ENCODE results near the gene DNAJC10. TPM values are rescaled to one million over a fixed set of nuclear protein-coding genes. Genes with fewer than 3 reads are reported as not detected.

Gene DNAJC10
- total and polyA plus RNA-seq, 10 of the 15 experiments (the other 5 are each of a cell fraction or from before 2014, with no cell fraction given): 9.1 to 67.9 (median 38.2) TPM

DNA sequence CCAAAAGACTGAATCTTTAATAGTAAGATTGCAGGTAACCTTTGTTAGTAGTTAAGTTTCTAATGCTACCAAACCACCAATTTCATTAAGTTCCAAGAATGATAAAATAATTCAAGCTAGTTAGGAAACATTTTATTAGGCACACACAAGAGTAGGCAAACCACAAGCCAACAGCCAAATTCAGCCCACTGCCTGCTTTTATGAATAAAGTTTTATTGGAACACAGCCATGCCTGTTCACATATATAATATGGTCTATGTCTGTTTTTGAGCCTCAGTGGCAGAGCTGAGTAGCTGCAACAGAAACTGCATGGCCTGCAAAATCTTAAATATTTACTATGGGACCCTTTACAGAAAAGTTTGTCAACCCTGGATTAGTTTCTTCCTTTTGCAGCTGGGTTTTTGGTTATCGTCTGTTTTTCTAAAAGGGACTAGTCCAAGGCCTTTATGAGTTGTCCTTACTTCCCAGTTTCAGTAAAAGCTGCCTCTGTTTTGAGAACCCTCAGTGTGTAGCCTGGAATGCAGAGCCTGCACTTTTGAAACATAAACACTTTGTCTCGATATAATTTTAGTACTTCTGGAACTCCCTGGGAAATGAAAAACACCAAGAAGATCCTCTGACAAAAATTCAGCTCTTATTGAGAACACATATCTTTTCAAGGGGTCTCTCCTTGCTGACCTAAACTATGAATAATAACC lies 111.3 kb downstream of the DNAJC10 start:
- in situ Hi-C loops (cut with MboI): no loop called here
- Histone ChIP-seq H3K4me2 (ENCODE audit: control insufficient read depth, insufficient read depth) (no peak overlapping the region), H3K9me3 (replicated peaks; ENCODE audit: control insufficient read depth, insufficient read depth, low read length) (no peaks in the 10 kb centered on the region), H3K79me2 (ENCODE audit: control insufficient read depth, insufficient read depth, low read length) (no peaks in the 10 kb centered on the region), H3K9ac (ENCODE audit: control insufficient read depth, insufficient read depth, low read length) (no peak overlapping the region), H2AFZ (ENCODE audit: control insufficient read depth, low read depth, low read length) (no peak overlapping the region), H3K4me3 (no peak overlapping the region), H3K36me3 (ENCODE audit: control insufficient read depth in 2 of 2, insufficient read depth in 2 of 2, low read length in 1 of 2) (no peaks in the 10 kb centered on the region), H4K20me1 (ENCODE audit: control insufficient read depth, insufficient read depth) (no peaks in the 10 kb centered on the region), H3K27ac (ENCODE audit: control insufficient read depth, insufficient read depth) (no peak overlapping the region), H3K27me3 (replicated peaks in 1 of 2; ENCODE audit: control insufficient read depth in 2 of 2, insufficient read depth in 2 of 2, low read length in 1 of 2) (0 out of 4 replicates have a peak, but pooled peaks cover 0 to 2% of the 10 kb centered on the region in 2 experiments), H3K4me1 (ENCODE audit: control insufficient read depth, insufficient read depth, low read length) (no peaks in the 10 kb centered on the region)
- 59% methylated on average over 2 of the region's 2 CpGs for WGBS (ENCODE audit: insufficient coverage, insufficient replicate concordance, low lambda C conversion rate, missing lambda C conversion rate)
- DNase-seq (ENCODE audit: low read depth, low spot score): no peak
- POLR2A ChIA-PET: no interaction called here
- ATAC-seq: no peak
- CTCF ChIA-PET: interaction anchor here (0.5 kb wide), 1 partner anchor 386 kb away, joined by 3 read pairs; no protein-coding TSS in a partner anchor
- no TSS peak for BruUV-seq (replicated peaks)
- SMC1A ChIA-PET (ENCODE audit: uncharacterized antibody, unreplicated experiment): interaction anchor here (1.0 to 1.2 kb wide), 2 partner anchors 11 to 18 kb away, joined by 3 read pairs; no protein-coding TSS in a partner anchor
- TF ChIP-seq, protein P1, sequence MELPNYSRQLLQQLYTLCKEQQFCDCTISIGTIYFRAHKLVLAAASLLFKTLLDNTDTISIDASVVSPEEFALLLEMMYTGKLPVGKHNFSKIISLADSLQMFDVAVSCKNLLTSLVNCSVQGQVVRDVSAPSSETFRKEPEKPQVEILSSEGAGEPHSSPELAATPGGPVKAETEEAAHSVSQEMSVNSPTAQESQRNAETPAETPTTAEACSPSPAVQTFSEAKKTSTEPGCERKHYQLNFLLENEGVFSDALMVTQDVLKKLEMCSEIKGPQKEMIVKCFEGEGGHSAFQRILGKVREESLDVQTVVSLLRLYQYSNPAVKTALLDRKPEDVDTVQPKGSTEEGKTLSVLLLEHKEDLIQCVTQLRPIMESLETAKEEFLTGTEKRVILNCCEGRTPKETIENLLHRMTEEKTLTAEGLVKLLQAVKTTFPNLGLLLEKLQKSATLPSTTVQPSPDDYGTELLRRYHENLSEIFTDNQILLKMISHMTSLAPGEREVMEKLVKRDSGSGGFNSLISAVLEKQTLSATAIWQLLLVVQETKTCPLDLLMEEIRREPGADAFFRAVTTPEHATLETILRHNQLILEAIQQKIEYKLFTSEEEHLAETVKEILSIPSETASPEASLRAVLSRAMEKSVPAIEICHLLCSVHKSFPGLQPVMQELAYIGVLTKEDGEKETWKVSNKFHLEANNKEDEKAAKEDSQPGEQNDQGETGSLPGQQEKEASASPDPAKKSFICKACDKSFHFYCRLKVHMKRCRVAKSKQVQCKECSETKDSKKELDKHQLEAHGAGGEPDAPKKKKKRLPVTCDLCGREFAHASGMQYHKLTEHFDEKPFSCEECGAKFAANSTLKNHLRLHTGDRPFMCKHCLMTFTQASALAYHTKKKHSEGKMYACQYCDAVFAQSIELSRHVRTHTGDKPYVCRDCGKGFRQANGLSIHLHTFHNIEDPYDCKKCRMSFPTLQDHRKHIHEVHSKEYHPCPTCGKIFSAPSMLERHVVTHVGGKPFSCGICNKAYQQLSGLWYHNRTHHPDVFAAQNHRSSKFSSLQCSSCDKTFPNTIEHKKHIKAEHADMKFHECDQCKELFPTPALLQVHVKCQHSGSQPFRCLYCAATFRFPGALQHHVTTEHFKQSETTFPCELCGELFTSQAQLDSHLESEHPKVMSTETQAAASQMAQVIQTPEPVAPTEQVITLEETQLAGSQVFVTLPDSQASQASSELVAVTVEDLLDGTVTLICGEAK (IDR thresholded peaks at IDR 0.05; ENCODE audit: borderline replicate concordance): peak; percentile 34; the same call in 1 of the 2 replicates
- TF ChIP-seq SMAD5 (IDR thresholded peaks at IDR 0.05; ENCODE audit: low read depth): no peak
- intact Hi-C loops (cut with micrococcal nuclease; ENCODE audit: unreplicated experiment): no loop called here
- no peak for FAIRE-seq
- RAD21 ChIA-PET (ENCODE audit: unreplicated experiment): no interaction called here

Measured in GM12878 (cell line).